Lung (tissue), 12 donors: Measurements from ENCODE around the gene DCAF7. TPM values are rescaled to one million over a fixed set of nuclear protein-coding genes. Genes with fewer than 3 reads are reported as not detected.
A peak's percentile ranks its signal among the peaks of the same experiment; 100 is the strongest.

Experiments
- ATAC-seq: fragments of 200-7000 bp; cut with Tn5 transposase; one replicate; pipeline ENCODE4 v1.9.1; 2020; ENCODE audit warnings: moderate number of reproducible peaks; ENCODE audit not compliant: insufficient read depth, low FRiP score
- DNase-seq, 3 donors: peaks; one replicate each; pipeline ENCODE4 v3.0.0-alpha.2; 2013 to 2017
- H3K27ac ChIP-seq, 2 donors: one replicate each; pipeline ENCODE4 v1.5.1; 2013; ENCODE audit warnings: mild to moderate bottlenecking in 2 of 2, moderate library complexity in 2 of 2, control low read depth in 1 of 2, inconsistent platforms in 1 of 2, low read depth in 1 of 2, low read length in 1 of 2
- H3K27me3 ChIP-seq, 3 donors: one replicate each; pipeline ENCODE4 v1.5.1; 2013; ENCODE audit warnings: low read length in 2 of 3; ENCODE audit not compliant: control insufficient read depth in 3 of 3, insufficient read depth in 3 of 3
- H3K36me3 ChIP-seq, 4 donors: one replicate each; pipeline ENCODE4 v1.5.1; 2013; ENCODE audit warnings: low read length in 4 of 4, mild to moderate bottlenecking in 1 of 4, moderate library complexity in 1 of 4; ENCODE audit not compliant: control insufficient read depth in 4 of 4, insufficient read depth in 4 of 4
- H3K4me1 ChIP-seq, 5 donors: one replicate each; pipeline ENCODE4 v1.5.1; 2013; ENCODE audit warnings: low read length in 5 of 5, mild to moderate bottlenecking in 2 of 5, moderate library complexity in 1 of 5; ENCODE audit not compliant: control insufficient read depth in 5 of 5, insufficient read depth in 5 of 5
- H3K4me3 ChIP-seq: one replicate; pipeline ENCODE4 v1.5.1; 2013; ENCODE audit warnings: mild to moderate bottlenecking, control low read depth, moderate library complexity
- H3K9ac ChIP-seq, 2 donors: one replicate each; pipeline ENCODE4 v1.5.1; 2013; ENCODE audit warnings: low read length in 2 of 2, control low read depth in 1 of 2; ENCODE audit not compliant: insufficient read depth in 1 of 2
- H3K9me3 ChIP-seq, 4 donors: one replicate each; pipeline ENCODE4 v1.5.1; 2013; ENCODE audit warnings: low read length in 3 of 4, mild to moderate bottlenecking in 1 of 4, moderate library complexity in 1 of 4; ENCODE audit not compliant: control insufficient read depth in 4 of 4, insufficient read depth in 3 of 4
- CTCF ChIP-seq: IDR thresholded peaks from 2 replicates; pipeline ENCODE4 v1.5.1; 2012; ENCODE audit warnings: mild to moderate bottlenecking; ENCODE audit errors: control extremely low read depth, extremely low read depth
- WGBS, 2 donors: extraction: QIAGEN DNeasy Blood & Tissue Kit; methylation state at CpG; one replicate each; pipeline ENCODE4 v1.1.7; 2013; 5-methylcytosine and 5-hydroxymethylcytosine counted together
- polyA plus RNA-seq, 2 donors: library from polyadenylated mRNA; stranded (reverse); fragments of 200-250 nt; gene quantifications; one replicate each; pipeline ENCODE4 v1.2.1, GENCODE V29; 2013
- total RNA-seq, 2 donors: library from RNA; depleted of rRNA in 1 of 2; stranded (reverse); fragments of >200 nt in 1 of 2; gene quantifications; one replicate each; pipeline ENCODE4 v1.2.1, GENCODE V29; 2014 to 2021
- donor health status: control.
- donor health status: control.
- donor health status: Bipolar disorder and iron deficiency.
- donor health status: healthy.
- donor health status: DM: yes; HTN: yes; CAD: no.

Gene DCAF7
- total and polyA plus RNA-seq, 4 donors = 21.7 to 76.6 (median 44.1) TPM

GRCh38 chr17:63549289-63549945, 860 bp upstream of the DCAF7 start:
- no peak for DNase-seq
- Histone ChIP-seq H3K4me3 (peak overlapping the region; percentile 54), H3K27me3 (no peaks in the 10 kb centered on the region), H3K9ac (peak overlapping the region; percentile 35 to 51), H3K27ac (peak overlapping the region; percentile 88 to 89), H3K36me3 (peaks cover 0 to 3% (median 0%) of the 10 kb centered on the region in 4 donors), H3K9me3 (no peaks in the 10 kb centered on the region), H3K4me1 (peaks cover 5 to 19% (median 15%) of the 10 kb centered on the region in 5 donors)
- peak; percentile 6 for ATAC-seq
- 17% methylated on average over 18 of the region's 18 CpGs for WGBS, 2 donors
- no peak for TF ChIP-seq CTCF

- no peak for ATAC-seq
- Histone ChIP-seq H3K4me1 (peaks cover 5 to 22% (median 15%) of the 10 kb centered on the region in 5 donors), H3K4me3 (peak overlapping the region; percentile 75), H3K27ac (peak overlapping the region; percentile 61 to 86), H3K27me3 (no peaks in the 10 kb centered on the region), H3K9ac (peak overlapping the region; percentile 69 to 95), H3K36me3 (peaks cover 0 to 6% (median 0%) of the 10 kb centered on the region in 4 donors), H3K9me3 (no peaks in the 10 kb centered on the region)
- 0 to 1% methylated on average over 27 to 32 of the region's 32 CpGs for WGBS, 2 donors
- DNase-seq = peak; percentile 75 to 84 (median 83)
- no peak for TF ChIP-seq CTCF
Measured at GRCh38 chr17:63550817-63551639, 751 bp downstream of the DCAF7 start.

- WGBS, 2 donors = 42 to 58% methylated on average over 6 of the region's 6 CpGs
- peak in 1 of 3 donors; percentile 10 for DNase-seq
Measured at GRCh38 chr17:63552211-63552610, 1.9 kb downstream of the DCAF7 start.

More at GRCh38 chr17:63552211-63552610, 1.9 kb downstream of the DCAF7 start:
- Histone ChIP-seq H3K36me3 (peaks cover 0 to 6% (median 0%) of the 10 kb centered on the region in 4 donors), H3K4me3 (no peak overlapping the region), H3K9me3 (no peaks in the 10 kb centered on the region), H3K27ac (no peak overlapping the region), H3K27me3 (no peaks in the 10 kb centered on the region), H3K4me1 (peaks cover 5 to 22% (median 15%) of the 10 kb centered on the region in 5 donors), H3K9ac (peak overlapping the region; percentile 1 to 34)
- TF ChIP-seq CTCF = no peak
- ATAC-seq = no peak
